ENCODE data around the gene C1orf174.

Gene C1orf174

DNA sequence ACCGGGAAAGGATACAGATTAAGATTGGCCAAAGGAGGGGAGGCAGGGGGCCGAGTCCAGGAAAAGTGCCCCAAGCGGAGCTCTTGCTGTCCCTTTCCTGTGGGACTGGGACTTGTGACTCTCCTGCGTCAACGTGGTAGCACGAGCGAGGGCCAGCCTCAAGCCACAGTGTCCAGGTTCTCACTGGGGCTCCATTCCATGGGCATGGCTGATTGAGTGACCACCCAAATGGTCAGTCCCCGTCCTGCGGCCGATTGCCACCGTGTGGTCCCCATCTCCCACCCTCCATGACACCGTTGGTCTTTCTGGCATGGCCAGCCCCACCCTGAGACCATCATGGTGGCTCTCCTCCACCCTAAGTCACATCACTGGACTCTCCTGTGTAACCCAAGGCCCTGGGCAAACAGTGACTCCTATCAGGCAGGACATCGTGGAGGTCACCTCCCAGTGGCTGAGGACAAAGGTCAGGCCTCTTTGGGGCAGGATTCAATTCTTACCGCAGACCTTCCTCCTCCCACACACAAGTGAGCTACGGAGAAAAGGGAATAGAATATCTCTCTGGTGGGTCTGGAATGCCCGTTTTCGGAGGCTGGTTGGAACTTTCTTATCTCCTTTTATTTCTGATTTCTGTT, 8.9 kb upstream of the C1orf174 start:
- no peak for DNase-seq

DNA sequence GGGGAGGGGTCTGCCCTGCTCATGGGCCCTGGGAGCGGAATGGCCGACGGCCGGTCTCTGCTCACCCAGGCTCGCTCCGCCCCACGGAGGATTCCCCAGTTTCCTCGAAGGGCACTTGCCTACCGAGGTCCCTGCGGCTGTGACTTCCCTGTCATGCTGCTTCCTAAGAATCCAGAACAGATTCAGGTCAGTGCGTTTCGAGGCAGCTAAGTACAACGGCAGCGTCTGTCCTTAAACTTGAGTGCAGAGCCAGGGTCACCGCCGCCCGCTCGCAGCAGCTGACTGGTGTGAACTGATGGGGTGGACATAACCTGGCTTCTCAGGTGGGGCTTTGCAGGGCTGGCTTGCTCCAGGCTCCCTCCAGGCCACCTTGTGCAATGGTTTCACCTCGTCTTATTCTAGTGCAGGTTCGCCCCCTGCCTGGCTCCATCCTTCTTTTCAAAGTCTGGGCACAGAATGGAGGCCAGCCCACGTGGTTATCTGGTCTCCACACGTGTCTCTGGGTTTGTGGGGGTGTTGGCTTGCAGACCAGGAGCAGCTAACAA, 7.6 kb upstream of the C1orf174 start:
- no peak for DNase-seq

DNA sequence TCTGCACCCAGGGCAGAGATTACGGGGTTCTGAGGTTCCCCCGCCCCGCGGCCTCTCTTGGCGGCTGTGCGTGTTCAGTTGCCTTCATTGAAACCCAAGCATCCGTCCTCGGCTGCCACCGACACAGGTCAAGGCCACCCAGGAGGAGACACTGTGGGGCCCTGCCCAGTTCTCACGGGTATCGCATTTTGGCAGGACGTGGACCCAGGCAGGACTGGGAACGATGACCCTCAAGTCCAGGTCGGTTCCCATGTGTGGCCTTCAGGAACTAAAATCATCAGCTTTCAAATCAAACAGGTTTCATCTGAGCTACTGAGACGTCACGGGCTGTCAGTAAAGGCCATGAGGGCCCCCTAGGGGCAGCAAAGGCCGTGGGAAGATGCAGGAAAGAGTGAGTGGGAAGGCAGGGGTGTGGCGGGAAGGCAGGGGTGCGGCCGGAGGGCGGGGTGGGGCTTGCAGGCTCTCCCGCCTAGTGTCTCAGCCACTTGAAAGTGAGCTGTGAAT, 7.0 kb upstream of the C1orf174 start:
- DNase-seq: peak; percentile 41

DNA sequence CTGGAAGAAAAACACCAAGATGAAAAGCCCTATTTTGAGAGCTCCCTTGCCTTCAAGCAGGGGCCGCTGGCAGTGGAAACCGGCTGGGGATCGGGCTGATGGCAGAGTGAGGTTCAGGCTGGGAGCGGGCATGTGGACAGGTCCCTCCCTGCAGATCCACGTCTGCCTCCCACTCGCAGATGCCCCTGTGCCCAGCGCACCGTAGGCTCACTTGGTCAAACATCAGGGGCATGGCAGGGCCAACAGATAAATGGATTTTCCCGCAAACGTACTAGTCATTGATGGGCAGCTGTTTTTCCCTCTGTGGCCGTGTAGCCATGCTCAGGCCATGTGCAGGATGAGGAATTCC, 6.6 kb upstream of the C1orf174 start:
- DNase-seq: no peak

DNA sequence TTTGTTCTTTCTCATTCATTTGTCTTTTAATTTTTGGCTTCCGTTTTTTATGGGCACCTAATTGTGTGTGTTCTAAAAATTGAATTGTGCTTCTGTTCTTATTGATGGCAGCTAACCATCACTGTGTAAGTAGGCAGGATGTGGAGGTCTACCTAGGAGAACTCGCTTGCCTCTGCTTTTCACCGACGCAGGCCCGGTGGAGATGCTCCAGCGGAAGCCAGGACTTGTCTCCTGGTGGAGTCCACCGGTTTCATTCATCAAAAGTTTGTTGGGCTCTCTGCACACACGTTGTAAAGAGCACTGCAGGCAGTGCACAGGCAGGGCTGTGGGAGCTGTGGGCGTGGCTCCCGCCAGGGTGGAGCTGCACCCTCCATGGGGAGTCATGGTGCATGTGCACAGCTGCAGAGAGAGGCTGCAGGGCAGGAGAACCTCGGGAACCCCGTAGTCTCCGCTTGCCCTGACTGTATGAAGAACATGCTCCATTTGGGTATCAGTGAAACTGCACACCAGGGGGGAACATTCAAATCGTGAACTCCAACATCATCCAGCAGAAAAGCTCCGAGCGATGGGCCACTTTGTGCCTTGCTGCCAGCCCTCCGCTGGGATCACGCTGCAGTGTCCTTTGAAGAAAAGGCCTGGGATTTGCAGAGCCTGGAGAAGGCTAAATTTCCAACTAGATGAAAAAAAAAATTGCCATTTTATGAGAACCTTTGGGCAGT, 6.0 kb upstream of the C1orf174 start:
- no peak for DNase-seq

DNA sequence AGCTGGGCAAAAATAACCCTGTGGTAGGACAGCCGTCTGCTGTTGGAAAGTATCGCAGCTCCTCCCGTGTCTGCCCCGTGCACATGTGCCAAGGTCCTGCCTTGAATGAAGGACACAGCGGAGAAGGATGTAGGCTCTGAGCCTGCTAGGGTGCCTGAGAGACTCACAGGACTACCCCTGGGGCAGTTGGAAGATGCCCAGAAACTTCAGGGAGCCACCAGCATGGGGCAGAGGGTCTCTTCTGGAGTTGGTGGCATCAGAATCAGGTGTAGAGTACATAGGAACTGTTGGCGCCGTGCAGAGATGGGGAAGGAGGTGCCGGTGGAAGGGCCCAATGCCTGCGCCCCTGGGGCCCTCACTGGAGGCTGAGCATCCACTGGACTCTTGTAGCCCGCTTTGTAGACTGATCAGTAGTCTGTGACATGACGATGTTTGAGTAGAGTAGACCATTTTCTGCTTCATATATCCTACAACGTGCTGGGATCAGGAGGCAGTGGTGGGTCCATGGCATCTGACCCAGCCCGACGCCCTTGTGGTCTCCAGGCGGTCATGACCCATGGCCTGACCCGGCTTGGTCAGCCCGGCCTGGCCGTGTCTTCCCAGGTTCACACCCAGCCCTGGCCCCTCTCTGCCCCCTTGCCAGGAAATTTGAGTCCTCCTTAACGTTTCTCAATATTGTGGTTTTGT, 5.3 kb upstream of the C1orf174 start:
- DNase-seq: no peak

DNA sequence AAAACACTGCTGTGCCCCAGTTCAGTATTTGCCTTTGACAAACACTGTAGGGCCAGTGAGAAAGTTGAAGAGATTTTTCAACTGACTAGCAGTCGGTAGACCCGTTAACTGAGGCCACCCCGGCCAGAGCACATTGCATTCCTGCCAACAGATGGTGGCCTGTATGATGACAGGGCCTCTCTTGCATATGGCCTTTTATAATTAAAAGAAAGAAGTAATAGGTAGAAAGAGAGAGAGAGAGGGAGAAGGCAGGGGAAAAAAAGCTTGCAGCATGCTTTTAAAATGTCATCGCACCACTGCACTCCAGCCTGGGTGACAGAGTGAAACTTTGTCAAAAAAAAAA, 4.7 kb upstream of the C1orf174 start:
- no peak for DNase-seq

DNA sequence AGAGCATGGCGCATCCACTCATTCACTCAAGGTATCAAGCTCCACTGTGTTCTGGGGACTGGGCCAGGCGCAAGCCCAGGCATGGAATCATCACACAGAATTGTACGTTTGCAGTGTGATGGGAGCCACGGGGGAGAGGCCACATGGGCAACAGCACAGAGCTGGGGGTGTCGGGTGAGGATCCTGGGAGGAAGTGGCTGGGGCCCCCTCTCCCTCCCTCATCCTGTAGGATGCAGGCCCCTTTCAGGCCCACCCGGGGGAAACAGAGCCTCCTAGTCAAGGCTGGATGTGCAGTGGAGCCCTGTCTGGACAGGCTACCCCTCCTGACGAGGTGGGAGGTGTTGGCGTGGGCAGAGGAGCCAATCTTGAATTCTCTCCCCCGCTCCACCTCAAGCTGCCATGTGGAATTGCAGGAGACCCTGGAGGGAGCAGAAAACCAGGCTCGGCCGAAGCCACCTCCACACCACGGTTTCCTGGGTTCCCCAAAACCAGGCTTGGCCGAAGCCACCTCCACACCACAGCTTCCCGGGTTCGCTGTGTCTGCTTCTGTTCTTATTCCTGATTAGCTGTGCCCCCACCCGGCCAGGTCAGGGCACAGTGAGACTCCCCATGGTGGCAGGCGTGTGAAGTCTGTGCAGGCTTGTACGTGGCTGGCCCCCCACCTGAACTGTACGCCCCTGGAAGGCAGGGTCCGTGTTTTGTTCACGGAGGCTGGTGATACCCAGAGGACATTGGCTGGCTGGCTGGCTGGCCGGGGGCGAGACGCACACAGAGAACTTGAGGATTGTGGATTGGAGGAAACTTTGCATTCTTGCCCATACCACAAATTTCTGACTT, 4.2 kb upstream of the C1orf174 start:
- DNase-seq: no peak

DNA sequence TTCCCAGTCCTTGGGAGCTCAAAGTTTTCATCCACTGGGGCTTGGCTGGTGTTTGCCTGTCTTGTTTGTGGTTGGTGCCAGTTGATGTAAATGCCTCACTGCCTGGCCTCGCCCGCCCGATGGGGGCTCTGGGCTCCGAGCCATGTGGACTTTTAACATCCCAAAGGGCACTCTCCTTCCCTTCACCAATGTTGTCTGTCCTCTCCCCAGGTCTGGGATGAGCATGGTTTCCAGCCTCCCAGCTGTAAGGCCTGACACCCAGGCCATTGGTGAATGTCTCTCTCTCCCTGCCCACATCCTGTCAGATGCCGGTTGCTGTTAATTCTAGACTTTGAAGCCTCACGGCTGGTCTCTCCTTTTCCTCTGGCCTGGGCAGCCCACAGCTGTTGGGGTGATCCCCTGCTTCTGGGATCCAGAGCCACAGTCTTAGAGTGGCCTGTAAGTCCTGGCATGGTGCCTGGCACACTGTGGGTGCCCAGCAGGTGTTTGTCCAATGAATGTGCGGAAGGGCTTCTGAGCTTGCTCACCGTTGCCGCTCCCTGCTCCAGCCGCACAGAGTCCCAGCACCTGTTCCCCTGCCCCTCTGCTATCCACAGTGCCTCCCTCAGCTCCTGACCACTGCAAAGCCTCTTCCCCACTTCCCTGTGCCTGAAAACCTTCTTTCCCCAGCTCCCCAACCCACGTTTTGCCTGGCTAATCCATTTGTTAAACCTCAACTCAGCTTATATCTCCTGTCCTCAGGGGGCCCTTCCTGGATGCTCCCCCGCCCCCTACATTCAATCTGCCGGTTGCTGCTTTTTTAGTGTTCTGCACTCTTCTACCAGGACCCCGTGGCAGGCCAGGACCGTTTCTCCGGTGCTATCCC, 3.3 kb upstream of the C1orf174 start:
- DNase-seq: peak; percentile 22

DNA sequence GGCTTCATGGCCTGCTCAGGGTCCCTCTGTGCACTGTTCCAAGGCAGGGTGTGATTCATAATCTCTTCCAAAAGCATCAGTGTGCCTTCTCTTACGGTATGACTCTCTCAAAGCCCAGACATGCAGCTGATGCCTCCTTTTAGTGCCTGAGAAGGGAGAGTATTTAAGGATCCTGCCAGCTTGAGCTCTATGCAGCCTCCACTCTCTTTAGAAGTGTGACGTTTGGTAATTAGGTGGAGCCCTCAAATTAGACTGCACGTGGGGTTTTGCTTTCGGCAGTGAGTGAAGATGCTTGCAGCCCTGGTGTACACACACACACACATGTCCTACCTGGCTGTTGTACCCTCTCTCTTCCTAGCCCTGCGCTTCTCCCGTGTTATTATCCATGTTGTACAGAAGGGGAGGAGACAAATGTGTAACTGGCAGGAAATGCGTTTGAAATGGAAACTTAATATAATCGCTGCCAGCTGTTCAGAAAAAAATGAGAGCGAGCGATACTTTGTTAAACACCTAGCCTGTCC, 2.6 kb upstream of the C1orf174 start:
- peak; percentile 28 for DNase-seq

DNA sequence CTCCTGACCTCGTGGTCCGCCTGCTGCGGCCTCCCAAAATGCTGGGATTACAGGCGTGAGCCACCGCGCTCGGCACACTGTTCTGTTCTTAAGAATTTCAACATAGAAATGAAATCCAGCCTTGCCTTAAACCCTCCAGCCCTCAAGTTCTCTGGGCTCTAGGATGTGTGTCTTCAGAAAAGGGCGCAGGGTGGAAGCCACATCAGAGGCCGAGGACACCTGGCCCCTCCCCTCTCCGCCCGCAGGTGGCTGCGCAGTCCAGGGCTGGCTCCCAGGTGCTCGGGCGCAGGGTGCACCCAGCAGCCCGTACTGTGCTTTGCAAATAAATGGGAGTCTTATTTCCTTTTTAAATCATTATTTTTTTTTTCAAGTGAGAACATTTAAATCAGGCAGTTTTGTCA, 2.0 kb upstream of the C1orf174 start:
- DNase-seq: no peak

DNA sequence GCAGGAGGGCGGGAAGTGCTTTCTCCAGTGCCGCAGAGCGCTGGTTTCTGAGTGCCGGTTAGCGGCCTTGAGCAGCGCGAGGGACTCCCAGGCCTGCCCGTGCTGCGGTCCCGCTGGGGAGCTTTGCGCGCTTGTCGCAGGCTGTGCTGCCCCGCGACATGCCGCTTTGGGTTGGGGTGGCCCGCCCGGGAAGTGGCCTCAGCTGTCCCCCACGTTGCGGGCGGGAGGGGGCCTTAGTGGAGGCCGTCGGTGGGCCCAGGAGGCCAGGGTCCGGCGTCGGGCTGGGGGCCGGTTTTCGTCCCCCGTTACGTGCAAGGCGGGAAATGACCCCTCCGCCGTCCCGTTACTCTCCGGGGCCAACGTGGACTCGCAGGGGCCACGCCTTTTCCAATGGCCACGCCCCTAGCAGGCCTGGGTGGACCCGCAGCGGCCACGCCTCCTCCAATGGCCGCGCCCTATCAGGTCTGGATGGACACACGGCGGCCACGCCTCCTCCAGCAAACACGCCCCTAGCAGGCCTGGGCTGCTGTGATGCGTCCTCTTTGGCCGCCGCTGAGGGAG, 977 bp upstream of the C1orf174 start:
- DNase-seq: peak; percentile 96

DNA sequence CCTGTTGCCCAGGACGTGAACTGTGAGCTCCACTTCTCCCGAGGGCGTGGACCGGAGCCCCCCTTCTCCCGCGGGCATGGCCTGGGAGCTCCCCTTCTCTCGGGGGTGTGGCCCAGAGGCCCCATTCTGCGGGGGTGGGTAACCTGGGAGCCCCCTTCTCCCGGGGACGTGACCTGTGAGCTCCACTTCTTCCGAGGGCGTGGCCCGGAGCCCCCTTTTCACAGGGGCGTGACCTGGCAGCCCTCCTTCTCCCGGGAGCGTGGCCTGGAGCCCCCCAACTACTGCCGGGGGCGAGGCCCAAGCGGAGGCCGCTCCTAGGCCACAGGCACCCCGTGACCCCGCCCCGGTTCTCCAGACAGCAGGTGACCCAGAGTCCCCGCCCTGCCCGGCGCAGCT, 320 bp downstream of the C1orf174 start:
- no peak for DNase-seq

DNA sequence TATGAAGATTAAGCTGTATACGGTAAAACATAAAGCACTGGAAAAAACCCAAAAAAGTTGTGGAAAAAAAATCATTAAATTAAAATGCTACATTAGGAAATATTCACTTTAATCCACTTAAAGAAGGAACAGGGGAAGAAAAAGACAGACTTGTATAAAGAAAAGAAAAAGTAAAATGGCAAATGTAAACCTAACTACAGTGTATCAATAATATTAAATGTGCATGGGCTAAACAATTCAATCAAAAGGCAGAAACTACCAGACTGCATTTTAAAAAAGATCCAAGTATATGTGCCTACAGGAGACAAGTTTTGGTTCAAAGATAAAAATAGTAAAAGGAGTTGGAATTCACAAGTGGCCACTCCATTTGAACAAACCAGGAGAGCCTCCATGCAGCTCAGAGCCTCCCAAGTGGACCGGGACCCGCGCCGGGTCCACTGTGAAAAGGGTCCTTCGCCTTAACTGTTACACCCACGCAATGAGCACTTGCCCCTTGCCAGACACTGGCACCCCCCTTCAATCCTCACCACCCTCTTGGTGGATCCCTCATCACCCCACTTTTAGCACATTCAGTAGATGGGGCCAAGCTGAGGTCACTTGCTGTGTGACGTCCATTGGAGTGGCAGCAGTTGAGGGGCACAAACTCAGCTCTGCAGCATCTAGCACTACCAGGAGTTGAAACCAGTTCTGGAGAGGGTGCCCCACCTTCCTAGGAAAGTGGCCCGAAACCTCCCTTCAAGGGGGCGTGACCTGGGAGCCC, 898 bp downstream of the C1orf174 start:
- no peak for DNase-seq

DNA sequence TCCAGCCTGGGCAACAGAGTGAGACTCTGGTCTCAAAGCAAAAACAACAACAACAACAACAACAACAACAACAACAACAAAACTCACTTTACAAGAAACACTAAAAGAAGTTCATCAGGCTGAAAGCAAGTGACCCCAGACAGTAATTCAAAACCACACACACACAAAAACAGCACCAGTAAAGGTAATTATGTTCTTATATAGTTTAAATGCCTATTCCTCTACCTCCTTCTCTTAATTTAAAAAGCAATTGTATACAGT, 1.7 kb downstream of the C1orf174 start:
- no peak for DNase-seq

DNA sequence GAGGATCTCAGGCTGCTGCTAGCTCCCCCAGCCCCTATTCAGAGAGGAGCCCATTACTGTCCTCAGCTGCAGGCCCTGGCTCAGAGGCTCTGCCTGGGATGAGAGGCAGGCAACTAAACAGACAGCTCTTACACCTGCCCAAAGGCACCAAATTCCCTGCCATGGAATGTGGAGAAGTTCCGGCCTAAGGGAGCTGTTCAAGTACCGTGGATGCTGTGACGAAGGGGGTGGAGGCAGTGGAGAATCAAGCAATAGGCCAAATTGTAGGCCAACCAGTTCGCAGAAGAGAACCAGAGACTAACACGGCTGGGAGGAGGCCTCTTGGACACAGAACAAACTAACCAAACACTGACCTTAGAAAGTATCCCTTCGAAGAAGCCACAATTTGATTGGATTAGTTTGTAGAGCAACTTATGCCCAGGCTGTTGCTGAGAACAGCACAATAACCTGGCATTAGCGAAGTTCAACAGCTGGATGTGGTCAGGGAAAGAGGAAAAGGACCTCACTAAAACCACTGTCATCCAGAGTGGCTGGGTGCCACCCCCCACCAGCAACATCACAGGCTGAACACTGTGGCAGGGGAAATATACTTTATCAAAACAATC, 3.6 kb downstream of the C1orf174 start:
- DNase-seq: no peak

DNA sequence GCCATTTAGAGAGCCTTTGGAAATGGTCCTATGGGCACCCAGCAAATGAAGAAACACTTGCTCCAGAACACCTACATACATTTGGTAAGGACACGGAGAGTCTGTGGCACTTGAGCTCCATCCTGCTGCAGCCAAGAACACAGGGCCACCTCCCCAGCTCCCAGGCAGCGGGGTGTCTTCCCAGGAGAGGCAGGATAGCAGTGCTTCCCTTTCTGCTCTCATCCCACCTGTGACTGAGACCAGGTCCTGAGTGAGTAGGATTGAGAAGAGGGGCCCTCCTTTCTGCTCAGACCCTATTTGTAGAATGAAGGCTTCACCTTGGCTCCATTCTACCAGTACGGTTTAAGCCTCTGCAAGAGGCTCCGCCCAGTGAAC, 4.1 kb downstream of the C1orf174 start:
- DNase-seq: no peak

DNA sequence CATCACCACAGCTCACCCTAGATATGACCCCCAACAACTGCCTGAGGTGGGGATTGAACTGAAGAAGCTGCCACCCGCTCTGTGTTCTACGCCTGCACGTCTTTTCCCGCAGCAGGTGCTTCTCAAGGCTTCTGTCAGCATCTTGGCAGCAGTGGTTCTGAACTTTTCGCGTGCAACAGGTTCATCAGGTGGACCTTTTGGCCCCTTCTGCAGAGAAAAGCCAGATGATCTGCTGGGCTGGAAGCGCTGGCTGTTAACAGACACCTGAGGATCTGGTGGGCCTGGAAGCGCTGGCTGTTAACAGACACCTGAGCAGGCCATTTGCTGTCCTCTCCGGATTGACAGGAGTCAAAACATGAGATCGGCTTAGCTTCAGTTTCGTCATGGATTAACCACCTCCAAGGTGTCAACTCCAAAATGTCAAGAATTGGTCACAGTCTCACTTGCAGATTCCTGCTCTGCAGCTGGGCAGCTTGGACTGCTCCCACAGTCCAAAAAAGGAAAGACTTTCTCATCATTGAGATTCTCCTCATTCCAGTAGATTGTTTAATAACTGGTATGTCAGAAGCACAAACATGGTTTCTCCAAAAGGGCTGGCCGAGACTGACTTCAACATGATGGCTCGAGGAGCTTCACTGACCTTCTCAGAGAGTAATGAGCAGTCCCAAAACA, 4.7 kb downstream of the C1orf174 start:
- DNase-seq: no peak

DNA sequence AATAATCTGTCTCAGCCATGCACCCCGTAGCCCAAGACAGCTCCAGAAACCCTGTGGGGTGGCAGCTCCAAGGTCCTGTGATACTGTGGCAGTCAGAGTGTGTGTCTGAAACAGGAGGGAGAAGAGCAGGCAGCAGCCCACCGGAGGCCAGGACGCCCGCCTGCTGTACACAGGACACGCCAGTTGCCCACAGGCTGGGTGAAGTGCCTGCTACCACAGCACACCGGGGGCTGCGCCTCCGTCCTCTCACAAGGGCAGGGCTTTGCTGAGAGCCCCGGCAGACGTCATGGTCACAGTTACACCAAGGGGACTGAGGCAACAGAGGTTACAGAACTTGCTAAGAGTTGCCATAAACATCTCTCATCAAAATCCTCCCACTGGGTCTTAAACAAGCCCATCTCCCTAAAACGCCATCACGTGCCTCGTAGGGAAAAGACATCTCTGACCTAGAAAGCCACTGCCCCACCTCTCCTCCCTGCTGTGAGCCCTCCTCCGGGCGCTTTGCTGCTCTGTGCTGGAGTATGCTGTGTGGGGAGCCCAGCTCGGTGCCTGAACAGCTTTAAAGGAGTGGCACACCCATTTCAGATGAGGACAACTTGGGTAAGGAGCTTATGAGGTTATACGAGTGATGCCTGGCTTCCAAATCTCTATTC, 5.3 kb downstream of the C1orf174 start:
- no peak for DNase-seq

DNA sequence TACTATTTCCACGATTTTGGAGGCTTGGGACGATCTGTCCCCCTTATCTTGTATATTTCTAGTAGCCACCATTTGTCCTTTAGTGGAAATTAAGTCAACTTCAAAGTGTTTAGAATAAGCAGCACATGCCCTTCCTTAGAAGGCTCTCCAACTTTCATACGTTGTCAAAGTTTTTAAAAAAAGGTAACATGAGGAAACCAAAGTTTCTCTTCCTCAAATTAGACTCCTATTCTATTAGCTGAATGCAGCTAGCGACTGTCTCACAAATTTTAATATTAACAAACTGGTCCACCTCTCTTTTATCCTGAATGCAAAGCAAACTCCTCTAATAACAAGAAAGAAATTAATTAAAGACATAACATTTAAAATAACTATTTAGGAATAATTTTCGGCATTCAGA, 6.9 kb downstream of the C1orf174 start:
- DNase-seq: no peak
